Endothelial cell of umbilical vein (primary cell): ENCODE measurements around the gene ZNF669.

Source experiments
- CTCF ChIP-seq, 2 donors: IDR thresholded peaks; 1 replicate in 1 of 2; 2 replicates in 1 of 2; pipeline ENCODE4 v1.5.1; 2011; ENCODE audit warnings: low read length in 2 of 2, mild to moderate bottlenecking in 2 of 2, moderate library complexity in 2 of 2, control low read depth in 1 of 2, inconsistent platforms in 1 of 2, low read depth in 1 of 2; ENCODE audit not compliant: insufficient read depth in 1 of 2; ENCODE audit errors: extremely low read depth in 1 of 2
- MYC ChIP-seq: IDR thresholded peaks from one replicate; pipeline ENCODE4 v1.6.1; 2011; ENCODE audit warnings: mild to moderate bottlenecking, low read depth, low read length

- TF ChIP-seq CTCF (IDR thresholded peaks at IDR 0.05; ENCODE audit: extremely low read depth in 1 of 2, insufficient read depth in 1 of 2, low read depth in 1 of 2, low read length in 2 of 2), result no peak
- TF ChIP-seq MYC, result no peak
Observed at GRCh38 chr1:247147781-247148180, 43.6 kb upstream of the ZNF669 start.
